Measurements from ENCODE around the gene DCAF15. TPM values are rescaled to one million over a fixed set of nuclear protein-coding genes. Genes with fewer than 3 reads are reported as not detected.

DCAF15 gene
- total RNA-seq, 4 donors from 2014 or later: 9.5 to 19.6 (median 11.6) TPM

DNA sequence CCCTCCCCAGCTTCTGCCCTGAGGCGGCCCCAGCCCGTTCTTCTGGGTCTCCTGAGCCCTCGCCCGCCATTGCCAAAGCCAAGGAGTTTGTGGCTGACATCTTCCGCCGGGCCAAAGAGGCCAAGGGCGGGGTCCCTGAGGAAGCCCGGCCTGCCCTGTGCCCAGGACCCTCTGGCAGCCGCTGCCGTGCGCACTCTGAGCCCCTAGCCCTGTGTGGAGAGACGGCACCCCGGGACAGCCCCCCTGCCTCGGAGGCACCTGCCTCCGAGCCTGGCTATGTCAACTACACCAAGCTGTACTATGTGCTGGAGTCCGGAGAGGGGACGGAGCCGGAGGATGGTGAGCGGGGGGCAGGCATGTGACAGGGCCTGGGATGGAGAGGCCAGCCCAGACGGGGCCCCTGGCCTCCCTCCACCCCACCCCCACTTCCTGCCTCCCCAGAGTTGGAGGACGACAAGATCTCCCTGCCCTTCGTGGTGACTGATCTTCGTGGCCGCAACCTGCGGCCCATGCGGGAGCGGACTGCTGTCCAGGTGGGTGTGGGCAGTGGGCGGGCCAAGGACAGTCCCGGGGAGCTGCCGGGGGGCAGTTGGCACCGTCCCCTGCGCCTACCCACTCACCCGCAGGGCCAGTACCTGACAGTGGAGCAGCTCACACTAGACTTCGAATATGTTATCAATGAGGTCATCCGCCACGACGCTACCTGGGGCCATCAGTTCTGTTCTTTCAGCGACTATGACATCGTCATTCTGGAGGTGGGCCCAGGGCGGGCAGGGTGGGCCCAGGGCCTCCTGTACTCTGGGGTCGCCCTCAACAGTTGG, 7.0 kb downstream of the DCAF15 start:
- DNase-seq: no peak
- TF ChIP-seq, protein P1, sequence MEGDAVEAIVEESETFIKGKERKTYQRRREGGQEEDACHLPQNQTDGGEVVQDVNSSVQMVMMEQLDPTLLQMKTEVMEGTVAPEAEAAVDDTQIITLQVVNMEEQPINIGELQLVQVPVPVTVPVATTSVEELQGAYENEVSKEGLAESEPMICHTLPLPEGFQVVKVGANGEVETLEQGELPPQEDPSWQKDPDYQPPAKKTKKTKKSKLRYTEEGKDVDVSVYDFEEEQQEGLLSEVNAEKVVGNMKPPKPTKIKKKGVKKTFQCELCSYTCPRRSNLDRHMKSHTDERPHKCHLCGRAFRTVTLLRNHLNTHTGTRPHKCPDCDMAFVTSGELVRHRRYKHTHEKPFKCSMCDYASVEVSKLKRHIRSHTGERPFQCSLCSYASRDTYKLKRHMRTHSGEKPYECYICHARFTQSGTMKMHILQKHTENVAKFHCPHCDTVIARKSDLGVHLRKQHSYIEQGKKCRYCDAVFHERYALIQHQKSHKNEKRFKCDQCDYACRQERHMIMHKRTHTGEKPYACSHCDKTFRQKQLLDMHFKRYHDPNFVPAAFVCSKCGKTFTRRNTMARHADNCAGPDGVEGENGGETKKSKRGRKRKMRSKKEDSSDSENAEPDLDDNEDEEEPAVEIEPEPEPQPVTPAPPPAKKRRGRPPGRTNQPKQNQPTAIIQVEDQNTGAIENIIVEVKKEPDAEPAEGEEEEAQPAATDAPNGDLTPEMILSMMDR (IDR thresholded peaks at IDR 0.05): no peak
- TF ChIP-seq POLR2A (IDR thresholded peaks at IDR 0.05): no peak
- H3K27ac ChIP-seq: no peak overlapping the region
- no peaks in the 10 kb centered on the region for H3K9me3 ChIP-seq
- no peaks in the 10 kb centered on the region for H3K27me3 ChIP-seq
- H3K4me3 ChIP-seq (replicated peaks in 1 of 3): no peak overlapping the region
- WGBS, 2 donors: 83 to 96% methylated on average over 16 to 22 of the region's 41 CpGs
- no peaks in the 10 kb centered on the region for H3K4me1 ChIP-seq
- peaks cover 32 to 60% of the 10 kb centered on the region in 2 donors for H3K36me3 ChIP-seq
- intact Hi-C loops (cut with DNase I): loop anchor here (5.0 kb wide), 1 partner anchor 113 kb away; the partner anchor contains the start of gene MISP3

DNA sequence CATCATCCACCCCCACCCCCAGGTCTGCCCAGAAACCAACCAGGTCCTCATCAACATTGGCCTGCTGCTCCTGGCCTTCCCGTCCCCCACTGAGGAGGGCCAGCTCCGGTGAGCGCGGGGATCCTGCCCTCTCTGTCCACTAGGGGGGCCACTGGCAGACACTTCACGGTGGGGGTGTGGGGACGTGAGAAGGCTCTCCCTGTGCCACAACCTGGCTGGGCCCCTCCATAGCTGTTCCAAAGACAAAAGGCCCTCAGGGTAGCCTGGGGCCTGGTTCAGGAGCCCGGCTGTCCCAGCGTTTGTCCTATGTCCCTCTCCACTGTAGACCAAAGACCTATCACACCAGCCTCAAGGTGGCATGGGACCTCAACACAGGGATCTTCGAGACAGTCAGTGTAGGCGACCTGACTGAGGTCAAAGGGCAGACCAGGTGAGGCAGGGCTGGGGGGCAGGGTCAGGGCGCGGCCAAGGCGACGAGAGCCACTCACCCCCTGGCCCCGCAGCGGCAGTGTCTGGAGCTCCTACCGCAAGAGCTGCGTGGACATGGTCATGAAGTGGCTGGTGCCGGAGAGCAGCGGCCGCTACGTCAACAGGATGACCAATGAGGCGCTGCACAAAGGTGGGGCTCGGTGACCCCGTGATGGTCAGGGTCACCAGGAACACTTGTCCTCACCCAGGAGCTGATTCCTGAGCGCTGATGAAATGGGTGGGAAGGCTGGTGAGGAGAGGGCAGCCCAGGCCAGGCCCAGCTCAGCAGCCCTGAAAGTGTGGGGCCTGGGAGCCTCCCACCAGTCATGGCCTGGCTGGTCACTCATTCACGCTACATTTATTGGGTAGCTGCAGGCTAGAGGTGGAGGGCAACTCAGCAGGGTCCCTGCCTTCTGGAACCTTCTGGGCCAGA, 7.9 kb downstream of the DCAF15 start:
- intact Hi-C loops (cut with DNase I): loop anchor here (5.0 kb wide), 1 partner anchor 112 kb away; the partner anchor contains the start of gene MISP3
- 91 to 93% methylated on average over 17 to 24 of the region's 27 CpGs for WGBS, 2 donors
- H3K36me3 ChIP-seq: peaks cover 34 to 67% of the 10 kb centered on the region in 2 donors

DNA sequence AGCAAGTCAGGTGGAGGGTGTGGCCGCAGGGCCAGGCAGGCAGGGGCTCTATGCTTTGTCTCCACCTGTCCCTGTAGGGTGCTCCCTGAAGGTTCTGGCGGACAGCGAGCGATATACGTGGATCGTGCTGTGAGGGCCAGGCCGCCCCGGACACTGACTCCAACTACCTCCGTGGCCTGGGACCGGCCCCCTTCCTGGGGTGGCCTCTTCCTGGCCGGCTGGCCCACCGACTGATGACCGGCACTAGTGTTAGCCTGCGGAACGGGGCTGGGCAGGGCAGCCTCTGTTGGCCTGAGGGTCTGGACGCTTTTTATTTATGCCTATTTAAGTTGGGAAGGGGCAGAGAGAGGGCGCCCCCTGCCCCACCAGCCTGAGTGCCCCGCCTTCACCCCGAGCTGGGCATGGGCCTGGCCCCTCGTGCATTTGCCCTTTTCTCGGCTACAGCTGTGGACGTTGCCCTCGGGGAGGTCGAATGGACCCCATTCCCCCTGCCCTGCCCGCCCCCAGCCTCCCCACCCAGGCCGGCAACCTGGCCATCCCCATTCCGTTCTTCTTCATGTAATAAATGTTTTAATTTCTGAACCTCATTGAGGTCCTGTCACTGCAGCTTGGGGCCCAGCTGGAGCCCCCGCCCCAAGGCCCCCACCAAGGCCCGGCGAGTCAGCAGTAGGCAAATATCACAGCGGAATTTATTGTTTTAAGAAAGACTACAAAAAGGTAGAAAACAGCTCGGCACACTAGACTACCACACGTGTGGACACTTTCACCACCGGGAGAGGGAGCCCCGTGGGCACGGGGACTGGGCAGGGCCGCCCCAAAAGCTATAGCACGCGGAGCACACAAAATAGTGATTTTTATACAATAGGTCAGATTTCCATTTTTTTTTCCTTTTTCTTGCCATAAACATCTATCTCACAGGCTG, 8.8 kb downstream of the DCAF15 start:
- Histone ChIP-seq H3K36me3 (peaks cover 34 to 66% of the 10 kb centered on the region in 2 donors), H3K4me1 (no peaks in the 10 kb centered on the region), H3K4me3 (replicated peaks in 1 of 3) (no peak overlapping the region), H3K27me3 (no peaks in the 10 kb centered on the region), H3K9me3 (no peaks in the 10 kb centered on the region), H3K27ac (no peak overlapping the region)
- 94 to 95% methylated on average over 25 to 39 of the region's 39 CpGs for WGBS, 2 donors
- intact Hi-C loops (cut with DNase I): no loop called here
- no peak for DNase-seq
- TF ChIP-seq POLR2A (IDR thresholded peaks at IDR 0.05): no peak
- TF ChIP-seq, protein P1 (IDR thresholded peaks at IDR 0.05): no peak

More for the DNA sequence above, 7.9 kb downstream of the DCAF15 start:
- no peaks in the 10 kb centered on the region for H3K9me3 ChIP-seq
- no peak for DNase-seq
- no peak overlapping the region for H3K4me3 ChIP-seq (replicated peaks in 1 of 3)
- no peaks in the 10 kb centered on the region for H3K4me1 ChIP-seq
- no peaks in the 10 kb centered on the region for H3K27me3 ChIP-seq
- no peak for TF ChIP-seq POLR2A (IDR thresholded peaks at IDR 0.05)
- TF ChIP-seq, protein P1 (IDR thresholded peaks at IDR 0.05): peak in 1 of 6 experiments; percentile 8
- H3K27ac ChIP-seq: no peak overlapping the region

DNA sequence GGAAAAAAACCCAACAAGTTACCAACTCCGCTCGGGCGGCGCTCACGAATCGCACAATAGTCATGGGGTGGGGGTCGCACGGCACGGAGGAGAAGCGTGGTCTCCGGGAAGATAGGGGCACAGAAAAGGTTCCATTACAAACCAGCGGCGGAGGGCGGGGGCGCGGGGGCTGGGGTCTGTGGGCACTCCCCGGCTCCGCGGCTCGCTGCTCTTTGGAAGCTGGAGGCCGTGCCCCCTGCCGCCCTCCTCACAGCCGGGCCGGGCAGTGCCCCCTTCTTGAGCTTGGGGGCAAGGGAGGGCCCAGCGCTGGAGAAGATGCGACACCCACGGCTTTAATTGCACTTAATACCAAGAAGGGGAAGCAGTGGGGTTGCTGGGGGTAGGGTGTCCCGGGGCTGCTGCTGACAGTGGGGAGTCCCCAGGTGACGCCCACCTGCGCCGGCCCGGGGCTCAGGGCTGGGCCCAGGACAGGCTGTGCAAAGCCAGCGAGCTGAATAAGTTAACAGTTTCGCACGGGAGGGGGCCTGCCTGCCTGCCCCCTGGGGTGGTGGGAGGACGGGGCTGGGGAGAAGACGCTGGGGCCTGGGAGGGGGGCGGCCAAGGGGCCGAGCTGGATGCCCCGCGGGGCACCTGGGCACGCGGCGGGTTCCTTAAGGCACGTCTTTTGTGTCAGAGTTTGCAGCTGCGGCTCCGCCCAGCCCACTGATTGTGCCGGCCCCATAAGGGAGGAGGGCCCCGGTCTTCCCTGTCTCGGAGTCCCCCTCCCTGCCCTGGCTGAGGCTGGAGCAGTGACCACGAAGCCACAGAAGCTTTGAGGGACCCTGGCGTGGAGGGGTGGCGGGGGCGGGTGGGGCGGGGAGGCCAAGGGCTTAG, 9.8 kb downstream of the DCAF15 start:
- no peak for DNase-seq
- H3K4me3 ChIP-seq (replicated peaks in 1 of 3): no peak overlapping the region
- no peaks in the 10 kb centered on the region for H3K9me3 ChIP-seq
- TF ChIP-seq, protein P1 (IDR thresholded peaks at IDR 0.05): no peak
- TF ChIP-seq POLR2A (IDR thresholded peaks at IDR 0.05): no peak
- 77 to 87% methylated on average over 38 to 41 of the region's 55 CpGs for WGBS, 2 donors
- H3K27ac ChIP-seq: no peak overlapping the region
- intact Hi-C loops (cut with DNase I): no loop called here
- H3K36me3 ChIP-seq: peaks cover 34 to 66% of the 10 kb centered on the region in 2 donors
- no peaks in the 10 kb centered on the region for H3K27me3 ChIP-seq
- no peaks in the 10 kb centered on the region for H3K4me1 ChIP-seq
